Prostate gland (tissue), 2 donors: Measurements from ENCODE around the gene CAMSAP2.

Source experiments
- POLR2A ChIP-seq: fragments of 450-650 bp; IDR thresholded peaks from one replicate; pipeline ENCODE4 v1.6.1; 2016; ENCODE audit warnings: antibody characterized with exemption, mild to moderate bottlenecking
- POLR2AphosphoS5 ChIP-seq: sonication (generic); formaldehyde crosslinking; IDR thresholded peaks from one replicate; pipeline ENCODE4 v1.6.1; 2017; ENCODE audit warnings: antibody characterized with exemption
- TF ChIP-seq, protein P1 (sequence below), 4 experiments: fragments of 200-600 bp in 2 of 4; fragments of 450-650 bp in 2 of 4; sonication (generic) in 2 of 4; IDR thresholded peaks; 1 replicate in 3 of 4; 2 replicates in 1 of 4; pipeline ENCODE4 v1.5.1; 2016 to 2019; ENCODE audit warnings: antibody characterized with exemption in 4 of 4, mild to moderate bottlenecking in 2 of 4, moderate library complexity in 2 of 4

DNA sequence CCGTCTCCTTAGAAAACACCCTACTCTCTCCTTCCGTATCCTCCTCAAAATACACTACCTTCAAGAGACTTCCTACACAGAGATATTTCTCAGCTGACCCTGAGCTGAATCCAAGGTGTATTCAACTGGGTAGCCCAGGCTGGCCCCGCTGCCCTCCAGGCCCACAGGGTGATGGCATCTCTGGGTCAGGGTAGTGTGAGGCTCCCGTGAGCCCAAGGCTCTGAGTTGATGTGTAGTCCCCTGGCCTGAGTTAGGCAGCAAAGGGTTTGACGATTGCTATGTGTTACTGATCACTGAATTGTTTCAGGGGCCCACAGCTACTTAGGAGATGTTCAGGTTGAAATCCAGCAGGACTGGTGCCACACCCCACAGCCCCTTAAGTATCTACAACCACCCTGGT lies 162.7 kb downstream of the CAMSAP2 start:
- TF ChIP-seq, protein P1, sequence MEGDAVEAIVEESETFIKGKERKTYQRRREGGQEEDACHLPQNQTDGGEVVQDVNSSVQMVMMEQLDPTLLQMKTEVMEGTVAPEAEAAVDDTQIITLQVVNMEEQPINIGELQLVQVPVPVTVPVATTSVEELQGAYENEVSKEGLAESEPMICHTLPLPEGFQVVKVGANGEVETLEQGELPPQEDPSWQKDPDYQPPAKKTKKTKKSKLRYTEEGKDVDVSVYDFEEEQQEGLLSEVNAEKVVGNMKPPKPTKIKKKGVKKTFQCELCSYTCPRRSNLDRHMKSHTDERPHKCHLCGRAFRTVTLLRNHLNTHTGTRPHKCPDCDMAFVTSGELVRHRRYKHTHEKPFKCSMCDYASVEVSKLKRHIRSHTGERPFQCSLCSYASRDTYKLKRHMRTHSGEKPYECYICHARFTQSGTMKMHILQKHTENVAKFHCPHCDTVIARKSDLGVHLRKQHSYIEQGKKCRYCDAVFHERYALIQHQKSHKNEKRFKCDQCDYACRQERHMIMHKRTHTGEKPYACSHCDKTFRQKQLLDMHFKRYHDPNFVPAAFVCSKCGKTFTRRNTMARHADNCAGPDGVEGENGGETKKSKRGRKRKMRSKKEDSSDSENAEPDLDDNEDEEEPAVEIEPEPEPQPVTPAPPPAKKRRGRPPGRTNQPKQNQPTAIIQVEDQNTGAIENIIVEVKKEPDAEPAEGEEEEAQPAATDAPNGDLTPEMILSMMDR (IDR thresholded peaks at IDR 0.05): no peak
- TF ChIP-seq POLR2A (no peak), POLR2AphosphoS5 (no peak)
